Mucosa of stomach (tissue), 1 donor: ENCODE measurements around the gene BAZ2B.

Experiments
- H3K27me3 ChIP-seq: one replicate; pipeline ENCODE4 v1.7.0; 2013; ENCODE audit warnings: mild to moderate bottlenecking, low read length; ENCODE audit not compliant: control insufficient read depth, insufficient read depth
- H3K36me3 ChIP-seq: one replicate; pipeline ENCODE4 v1.7.0; 2013; ENCODE audit warnings: low read length; ENCODE audit not compliant: control insufficient read depth, insufficient read depth
- H3K4me1 ChIP-seq: one replicate; pipeline ENCODE4 v1.7.0; 2013; ENCODE audit warnings: mild to moderate bottlenecking, low read length; ENCODE audit not compliant: control insufficient read depth, insufficient read depth
- H3K4me3 ChIP-seq: one replicate; pipeline ENCODE4 v1.7.0; 2013; ENCODE audit warnings: low read length
- H3K9ac ChIP-seq: one replicate; pipeline ENCODE4 v1.7.0; 2013; ENCODE audit warnings: mild to moderate bottlenecking, low read length, moderate library complexity
- H3K9me3 ChIP-seq: one replicate; pipeline ENCODE4 v1.7.0; 2013; ENCODE audit warnings: mild to moderate bottlenecking, low read length, moderate library complexity; ENCODE audit not compliant: control insufficient read depth
- donor health status: Pancreatic carcinoma.

The BAZ2B gene

DNA sequence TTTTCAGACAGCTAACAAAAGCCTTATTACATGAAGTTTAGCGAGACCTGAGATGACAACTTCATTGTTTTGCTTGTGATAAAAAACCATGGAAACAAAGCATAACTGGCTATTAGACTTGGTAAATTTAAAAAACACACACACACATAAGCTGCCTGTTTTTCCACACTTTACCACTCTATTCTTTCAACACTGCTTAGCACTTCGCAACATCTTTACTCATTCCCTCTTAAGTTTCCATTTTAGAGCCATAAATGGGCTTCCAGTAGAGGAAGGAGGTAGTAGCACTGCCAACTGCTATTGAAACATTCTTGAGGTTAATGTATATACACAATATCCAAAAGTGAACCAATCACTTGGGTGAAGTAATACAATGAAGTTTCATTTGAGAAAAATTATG lies 54.1 kb downstream of the BAZ2B start:
- no peaks in the 10 kb centered on the region for H3K9me3 ChIP-seq
- no peaks in the 10 kb centered on the region for H3K27me3 ChIP-seq
- no peak overlapping the region for H3K4me3 ChIP-seq
- H3K9ac ChIP-seq, result no peak overlapping the region
- H3K36me3 ChIP-seq, result no peaks in the 10 kb centered on the region
- no peaks in the 10 kb centered on the region for H3K4me1 ChIP-seq

DNA sequence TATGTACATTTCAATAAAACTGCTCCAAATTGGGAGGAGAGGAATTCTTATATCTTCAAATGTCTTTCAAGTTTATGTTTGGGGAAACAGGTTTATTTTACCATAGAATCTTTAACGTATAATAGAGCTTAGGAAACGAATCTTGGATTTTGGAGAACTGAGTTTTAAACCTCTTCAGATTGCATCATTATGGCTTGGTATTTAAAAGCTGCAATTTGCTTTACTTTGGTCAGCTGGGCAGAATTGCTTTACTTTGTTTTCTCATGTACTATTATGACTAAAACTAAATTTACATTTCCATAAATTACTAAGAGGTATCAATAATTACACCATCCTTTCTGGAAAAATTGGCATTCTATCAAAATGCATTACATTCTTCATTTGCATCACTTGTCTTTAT lies 54.6 kb downstream of the BAZ2B start:
- Histone ChIP-seq H3K27me3 (no peaks in the 10 kb centered on the region), H3K9me3 (no peaks in the 10 kb centered on the region), H3K4me3 (no peak overlapping the region), H3K9ac (no peak overlapping the region), H3K36me3 (no peaks in the 10 kb centered on the region), H3K4me1 (no peaks in the 10 kb centered on the region)

DNA sequence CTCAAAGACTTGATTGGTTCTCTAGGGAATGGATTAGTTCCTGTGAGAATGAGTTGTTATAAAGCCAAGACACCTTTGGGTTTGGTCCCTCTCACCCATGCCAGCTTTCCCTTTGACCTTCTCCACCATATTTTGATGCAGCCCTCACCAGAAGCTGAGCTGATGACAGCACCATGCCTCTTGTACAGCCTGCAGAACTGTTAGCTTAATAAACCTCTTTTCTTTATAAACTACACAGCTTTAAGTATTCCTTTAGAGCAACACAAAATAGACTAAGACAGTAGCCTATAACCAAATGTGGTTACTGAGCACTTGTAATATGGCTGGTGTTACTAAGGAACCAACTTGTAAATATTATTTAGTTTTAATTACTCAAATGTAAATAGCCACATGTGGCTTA lies 55.1 kb downstream of the BAZ2B start:
- Histone ChIP-seq H3K27me3 (no peaks in the 10 kb centered on the region), H3K9ac (no peak overlapping the region), H3K9me3 (no peaks in the 10 kb centered on the region), H3K4me1 (no peaks in the 10 kb centered on the region), H3K36me3 (no peaks in the 10 kb centered on the region), H3K4me3 (no peak overlapping the region)

DNA sequence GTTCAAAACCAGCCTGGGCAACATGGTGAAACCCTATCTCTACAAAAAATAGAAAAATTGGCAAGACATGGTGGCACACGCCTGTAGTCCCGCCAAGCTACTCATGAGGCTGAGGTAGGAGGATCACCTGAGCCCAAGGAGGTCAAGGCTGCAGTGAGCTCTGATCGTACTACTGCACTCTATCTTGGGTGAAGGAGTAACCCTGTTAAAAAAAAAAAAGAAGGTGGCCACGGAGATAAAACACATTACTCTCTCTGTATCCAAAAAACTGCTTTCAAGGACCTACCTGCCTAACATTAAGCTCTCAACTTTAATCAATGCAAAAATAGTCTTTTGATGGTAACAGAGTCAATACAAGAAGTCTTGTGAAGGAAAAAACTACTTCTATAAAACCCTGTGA lies 57.3 kb downstream of the BAZ2B start:
- H3K4me3 ChIP-seq, result no peak overlapping the region
- H3K27me3 ChIP-seq, result no peaks in the 10 kb centered on the region
- no peaks in the 10 kb centered on the region for H3K9me3 ChIP-seq
- H3K36me3 ChIP-seq, result no peaks in the 10 kb centered on the region
- H3K4me1 ChIP-seq, result no peaks in the 10 kb centered on the region
- H3K9ac ChIP-seq, result no peak overlapping the region

DNA sequence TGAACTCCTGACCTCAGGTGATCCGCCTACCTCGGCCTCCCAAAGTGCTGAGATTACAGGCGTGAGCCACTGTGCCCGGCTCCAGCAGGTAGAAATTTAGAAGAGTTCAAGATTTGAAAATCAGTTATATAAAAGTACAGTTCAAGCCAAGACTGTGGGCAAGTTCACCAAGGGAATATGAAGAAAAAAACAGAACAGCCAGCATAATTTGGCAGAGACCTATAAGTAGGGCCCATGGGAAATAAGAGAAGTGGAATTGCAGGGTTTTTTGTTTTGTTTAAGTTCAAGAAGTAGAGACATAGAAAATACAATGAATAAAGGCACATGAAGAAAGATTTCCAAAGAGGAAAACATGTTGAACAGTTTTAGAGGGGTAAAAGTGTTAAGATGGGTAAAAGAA lies 57.9 kb downstream of the BAZ2B start:
- no peaks in the 10 kb centered on the region for H3K9me3 ChIP-seq
- H3K4me3 ChIP-seq, result no peak overlapping the region
- no peaks in the 10 kb centered on the region for H3K27me3 ChIP-seq
- H3K4me1 ChIP-seq, result no peaks in the 10 kb centered on the region
- H3K36me3 ChIP-seq, result no peaks in the 10 kb centered on the region
- H3K9ac ChIP-seq, result no peak overlapping the region

DNA sequence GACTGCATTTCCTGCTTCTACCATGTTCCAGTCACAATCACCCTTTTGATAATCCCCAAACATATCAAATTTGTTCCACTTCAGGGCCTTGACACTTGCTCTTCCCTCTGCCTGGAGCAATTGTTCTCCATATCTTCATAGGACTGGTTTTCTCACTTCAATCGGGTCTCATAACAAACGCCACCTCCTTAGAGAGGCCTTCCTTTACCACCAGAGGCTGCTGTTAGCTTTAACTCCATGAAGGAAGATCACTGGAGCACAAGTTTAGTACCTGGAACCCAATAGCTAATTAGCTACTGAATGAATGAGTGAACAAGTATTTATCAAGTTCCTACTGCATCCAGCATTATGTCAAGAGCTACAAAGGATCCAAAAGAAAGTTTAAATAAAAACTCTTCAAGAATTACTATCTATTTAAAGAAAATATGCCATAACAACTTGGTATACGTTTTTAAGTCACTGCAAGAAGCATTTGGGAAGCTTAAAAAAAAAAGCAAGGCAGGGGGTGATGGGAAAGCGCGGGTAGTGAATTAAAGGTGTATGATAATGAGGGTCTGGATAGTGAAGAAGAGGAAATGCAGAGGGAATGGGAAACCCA lies 58.8 kb downstream of the BAZ2B start:
- Histone ChIP-seq H3K4me1 (no peaks in the 10 kb centered on the region), H3K27me3 (no peaks in the 10 kb centered on the region), H3K9me3 (no peaks in the 10 kb centered on the region), H3K36me3 (no peaks in the 10 kb centered on the region), H3K4me3 (no peak overlapping the region), H3K9ac (no peak overlapping the region)

DNA sequence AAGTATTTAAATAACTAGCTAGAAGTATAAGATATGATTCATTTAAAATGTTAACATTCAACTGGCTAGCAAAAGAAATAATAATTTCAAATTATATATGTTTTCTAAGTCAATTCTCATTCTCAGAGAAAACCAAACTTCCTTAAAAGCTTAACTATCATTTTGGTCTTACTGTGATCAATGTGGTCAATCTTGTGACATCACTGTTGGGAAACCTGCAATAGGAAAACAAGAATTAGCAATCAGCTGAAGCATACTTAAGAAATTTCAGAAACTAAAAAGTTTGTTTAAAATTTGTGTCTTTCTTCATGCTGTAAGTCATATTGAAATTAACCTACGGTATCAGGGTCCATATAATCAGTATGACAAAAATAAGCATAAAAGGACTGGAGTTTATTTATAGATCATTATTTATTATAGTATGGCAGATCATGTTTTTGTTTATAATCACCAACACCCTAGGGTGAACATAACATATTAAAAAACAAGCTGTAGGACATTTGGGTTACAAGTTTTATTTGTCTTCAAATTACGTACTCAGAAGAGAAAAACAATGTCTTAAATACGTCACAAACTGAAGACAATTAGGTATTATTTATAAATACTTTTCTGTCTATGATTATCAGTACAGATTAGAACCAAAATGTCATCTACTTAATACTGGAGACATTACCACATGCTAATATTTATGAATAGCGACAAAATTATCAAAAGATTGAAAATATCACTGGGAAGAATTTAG lies 60.5 kb downstream of the BAZ2B start:
- H3K9ac ChIP-seq, result no peak overlapping the region
- no peaks in the 10 kb centered on the region for H3K27me3 ChIP-seq
- no peaks in the 10 kb centered on the region for H3K9me3 ChIP-seq
- no peak overlapping the region for H3K4me3 ChIP-seq
- H3K36me3 ChIP-seq, result no peaks in the 10 kb centered on the region
- no peaks in the 10 kb centered on the region for H3K4me1 ChIP-seq

DNA sequence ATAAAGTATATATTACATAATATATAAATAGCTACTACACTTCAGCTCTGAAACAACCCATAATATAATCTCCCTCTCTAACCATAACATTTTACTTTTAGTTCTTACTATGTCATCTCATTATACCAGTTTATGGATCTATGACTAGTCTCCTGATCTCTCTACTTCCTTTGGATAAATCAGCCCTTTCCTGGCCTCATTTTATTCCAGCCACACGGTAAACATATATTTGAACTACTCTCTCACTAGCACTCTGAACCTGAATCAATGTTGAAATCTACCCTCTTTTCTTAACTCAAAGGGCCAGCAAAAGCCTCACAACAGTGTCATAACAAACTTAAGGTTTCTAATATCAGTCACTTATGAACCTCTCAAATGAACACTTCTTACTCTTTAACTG lies 62.6 kb downstream of the BAZ2B start:
- Histone ChIP-seq H3K4me3 (no peak overlapping the region), H3K27me3 (no peaks in the 10 kb centered on the region), H3K36me3 (no peaks in the 10 kb centered on the region), H3K9ac (no peak overlapping the region), H3K9me3 (no peaks in the 10 kb centered on the region), H3K4me1 (no peaks in the 10 kb centered on the region)

DNA sequence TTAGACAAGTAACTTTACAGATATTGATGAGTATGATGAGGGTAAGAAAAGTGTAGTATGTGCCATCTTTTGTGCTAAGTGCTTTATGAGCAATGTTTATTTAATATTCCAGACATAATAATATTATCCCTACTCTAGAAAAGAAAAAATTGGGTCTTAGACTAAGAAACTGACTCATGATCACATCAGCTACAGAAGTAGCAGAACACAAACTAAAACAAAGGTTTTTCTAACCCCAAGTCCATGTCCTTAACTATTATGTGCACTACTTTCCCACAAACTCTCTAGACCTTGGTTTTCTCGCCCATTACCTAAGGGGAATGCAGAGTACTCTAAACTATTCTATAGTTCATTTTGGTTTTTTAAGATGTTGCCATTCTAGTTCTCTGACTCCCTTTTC lies 64.5 kb downstream of the BAZ2B start:
- Histone ChIP-seq H3K27me3 (no peaks in the 10 kb centered on the region), H3K36me3 (no peaks in the 10 kb centered on the region), H3K4me3 (no peak overlapping the region), H3K9me3 (no peaks in the 10 kb centered on the region), H3K4me1 (no peaks in the 10 kb centered on the region), H3K9ac (no peak overlapping the region)

DNA sequence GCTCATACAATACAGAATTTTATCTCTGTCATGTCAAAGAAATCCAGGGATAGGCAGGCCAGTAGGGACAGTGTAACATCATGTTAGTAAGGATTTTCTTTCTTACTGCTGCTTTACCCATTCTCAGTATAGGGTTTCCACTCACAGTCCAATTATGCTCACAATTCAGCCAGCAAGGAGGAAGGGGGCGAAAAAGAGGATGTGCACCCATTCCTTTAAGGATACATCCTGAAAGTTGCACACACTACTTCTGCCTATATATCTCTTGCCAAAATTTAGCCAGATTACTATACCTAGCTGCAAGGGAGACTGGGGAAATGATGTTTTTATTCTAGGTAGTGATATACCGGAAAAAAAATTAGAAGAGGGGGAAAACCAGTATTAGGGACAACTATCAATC lies 66.1 kb downstream of the BAZ2B start:
- Histone ChIP-seq H3K4me1 (no peaks in the 10 kb centered on the region), H3K9ac (no peak overlapping the region), H3K9me3 (no peaks in the 10 kb centered on the region), H3K36me3 (no peaks in the 10 kb centered on the region), H3K27me3 (no peaks in the 10 kb centered on the region), H3K4me3 (no peak overlapping the region)

DNA sequence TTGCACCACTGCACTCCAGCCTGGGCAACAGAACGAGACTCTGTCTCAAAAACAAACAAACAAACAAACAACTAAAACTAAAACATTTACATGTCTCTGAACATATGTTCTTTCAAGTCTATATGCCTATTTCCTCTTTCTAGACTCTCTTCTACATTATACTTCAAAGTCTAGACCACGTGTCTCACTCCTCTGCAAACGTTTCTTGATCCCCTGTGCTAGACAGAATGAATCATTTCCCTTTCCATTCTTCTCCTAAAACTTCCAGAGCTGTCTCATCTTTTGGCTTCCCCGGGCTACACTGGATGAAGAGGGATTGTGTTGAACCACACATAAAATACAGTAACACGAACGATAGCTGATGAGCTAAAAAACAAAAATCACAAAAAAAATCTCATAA lies 67.1 kb downstream of the BAZ2B start:
- Histone ChIP-seq H3K4me3 (no peak overlapping the region), H3K9me3 (no peaks in the 10 kb centered on the region), H3K9ac (no peak overlapping the region), H3K27me3 (no peaks in the 10 kb centered on the region), H3K4me1 (no peaks in the 10 kb centered on the region), H3K36me3 (no peaks in the 10 kb centered on the region)

DNA sequence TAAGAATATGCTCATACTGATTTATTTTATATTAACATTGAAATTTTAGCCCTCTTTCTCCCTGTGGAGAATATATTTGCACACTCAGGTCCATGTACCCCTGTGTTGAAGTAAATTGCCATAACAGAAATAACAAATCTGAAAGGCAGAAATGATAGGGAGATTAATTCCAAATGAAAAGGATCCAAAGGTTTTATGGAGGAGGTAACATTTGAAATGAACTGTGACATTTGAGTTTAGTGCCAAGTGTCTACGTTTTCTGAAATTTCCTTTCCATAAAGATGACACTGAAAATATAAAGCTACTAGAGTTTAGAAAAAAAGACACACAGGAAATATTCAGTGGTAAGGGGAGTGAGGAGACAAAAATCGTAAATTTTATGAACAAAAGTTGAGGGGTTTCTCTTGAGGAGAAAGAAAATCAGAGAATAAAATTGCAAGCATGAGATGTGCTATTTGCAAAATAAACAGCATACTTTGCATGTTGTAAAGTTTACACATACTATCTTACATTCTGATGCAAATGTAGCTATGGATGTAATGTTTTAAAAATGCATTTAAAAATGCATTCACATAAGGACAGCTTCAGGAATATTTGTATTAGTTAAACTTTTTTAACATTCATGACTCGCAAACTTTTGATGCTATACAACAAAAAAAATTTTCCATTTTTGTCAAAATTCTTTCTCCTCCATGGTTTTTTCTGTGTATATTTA lies 69.5 kb downstream of the BAZ2B start:
- Histone ChIP-seq H3K4me3 (no peak overlapping the region), H3K4me1 (no peaks in the 10 kb centered on the region), H3K27me3 (no peaks in the 10 kb centered on the region), H3K9ac (no peak overlapping the region), H3K36me3 (no peaks in the 10 kb centered on the region), H3K9me3 (no peaks in the 10 kb centered on the region)
